Measurements from ENCODE around the gene SERPINA4.

SERPINA4 gene

DNA sequence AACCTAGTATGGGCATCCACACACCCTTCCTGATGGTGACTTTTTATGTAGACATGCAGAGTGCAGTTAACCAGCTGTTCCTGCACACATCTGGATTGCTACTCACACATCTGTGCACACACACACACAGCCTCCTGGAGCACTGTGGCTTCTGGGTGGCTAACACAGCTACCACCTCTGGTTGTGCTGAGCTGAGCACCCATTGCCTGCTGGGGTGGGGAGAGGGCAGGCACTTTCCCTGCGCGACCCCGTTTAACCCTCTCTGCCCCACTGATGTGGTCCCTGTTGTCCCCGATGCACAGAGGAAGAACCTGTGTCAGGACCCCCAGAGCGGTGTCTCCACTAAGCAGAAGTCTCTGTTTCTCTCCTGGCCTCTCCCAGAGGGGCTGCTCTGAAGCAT is 36.5 kb downstream of the SERPINA4 start:
- no peak for TF ChIP-seq POLR2AphosphoS5 (IDR thresholded peaks at IDR 0.05; ENCODE audit: low read depth, low read length)
- TF ChIP-seq SIN3A (IDR thresholded peaks at IDR 0.05; ENCODE audit: borderline replicate concordance, insufficient read depth, low read length), result no peak
- no peak for TF ChIP-seq TAF1 (IDR thresholded peaks at IDR 0.05; ENCODE audit: borderline replicate concordance, insufficient read depth, low read length)
- TF ChIP-seq, protein P1, sequence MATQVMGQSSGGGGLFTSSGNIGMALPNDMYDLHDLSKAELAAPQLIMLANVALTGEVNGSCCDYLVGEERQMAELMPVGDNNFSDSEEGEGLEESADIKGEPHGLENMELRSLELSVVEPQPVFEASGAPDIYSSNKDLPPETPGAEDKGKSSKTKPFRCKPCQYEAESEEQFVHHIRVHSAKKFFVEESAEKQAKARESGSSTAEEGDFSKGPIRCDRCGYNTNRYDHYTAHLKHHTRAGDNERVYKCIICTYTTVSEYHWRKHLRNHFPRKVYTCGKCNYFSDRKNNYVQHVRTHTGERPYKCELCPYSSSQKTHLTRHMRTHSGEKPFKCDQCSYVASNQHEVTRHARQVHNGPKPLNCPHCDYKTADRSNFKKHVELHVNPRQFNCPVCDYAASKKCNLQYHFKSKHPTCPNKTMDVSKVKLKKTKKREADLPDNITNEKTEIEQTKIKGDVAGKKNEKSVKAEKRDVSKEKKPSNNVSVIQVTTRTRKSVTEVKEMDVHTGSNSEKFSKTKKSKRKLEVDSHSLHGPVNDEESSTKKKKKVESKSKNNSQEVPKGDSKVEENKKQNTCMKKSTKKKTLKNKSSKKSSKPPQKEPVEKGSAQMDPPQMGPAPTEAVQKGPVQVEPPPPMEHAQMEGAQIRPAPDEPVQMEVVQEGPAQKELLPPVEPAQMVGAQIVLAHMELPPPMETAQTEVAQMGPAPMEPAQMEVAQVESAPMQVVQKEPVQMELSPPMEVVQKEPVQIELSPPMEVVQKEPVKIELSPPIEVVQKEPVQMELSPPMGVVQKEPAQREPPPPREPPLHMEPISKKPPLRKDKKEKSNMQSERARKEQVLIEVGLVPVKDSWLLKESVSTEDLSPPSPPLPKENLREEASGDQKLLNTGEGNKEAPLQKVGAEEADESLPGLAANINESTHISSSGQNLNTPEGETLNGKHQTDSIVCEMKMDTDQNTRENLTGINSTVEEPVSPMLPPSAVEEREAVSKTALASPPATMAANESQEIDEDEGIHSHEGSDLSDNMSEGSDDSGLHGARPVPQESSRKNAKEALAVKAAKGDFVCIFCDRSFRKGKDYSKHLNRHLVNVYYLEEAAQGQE (IDR thresholded peaks at IDR 0.05; ENCODE audit: insufficient read depth in 1 of 2, low read depth in 2 of 2, low read length in 2 of 2), result no peak
- TF ChIP-seq FOXP2 (optimal IDR thresholded peaks at IDR 0.05; ENCODE audit: borderline replicate concordance, extremely low read depth, extremely low read length, insufficient read depth), result no peak

DNA sequence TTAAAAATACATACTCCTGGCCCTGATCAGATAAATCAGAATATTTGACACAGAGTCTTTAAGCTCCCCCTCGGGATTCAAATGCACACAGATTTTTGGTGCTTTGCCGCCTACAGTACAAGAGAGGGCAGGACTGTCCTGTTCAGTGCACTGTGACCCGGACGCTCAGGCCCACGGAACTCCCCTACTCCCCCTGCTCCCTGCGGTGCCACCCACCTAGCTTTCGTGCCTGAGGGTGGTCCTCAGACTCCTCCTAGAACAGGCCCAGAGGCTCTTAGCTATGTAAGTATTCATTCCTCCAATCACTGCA is 37.2 kb downstream of the SERPINA4 start:
- TF ChIP-seq POLR2AphosphoS5 (IDR thresholded peaks at IDR 0.05; ENCODE audit: low read depth, low read length) (no peak), FOXP2 (optimal IDR thresholded peaks at IDR 0.05; ENCODE audit: borderline replicate concordance, extremely low read depth, extremely low read length, insufficient read depth) (no peak), TAF1 (IDR thresholded peaks at IDR 0.05; ENCODE audit: borderline replicate concordance, insufficient read depth, low read length) (no peak), SIN3A (IDR thresholded peaks at IDR 0.05; ENCODE audit: borderline replicate concordance, insufficient read depth, low read length) (no peak)
- TF ChIP-seq, protein P1 (IDR thresholded peaks at IDR 0.05; ENCODE audit: insufficient read depth in 1 of 2, low read depth in 2 of 2, low read length in 2 of 2), result no peak

DNA sequence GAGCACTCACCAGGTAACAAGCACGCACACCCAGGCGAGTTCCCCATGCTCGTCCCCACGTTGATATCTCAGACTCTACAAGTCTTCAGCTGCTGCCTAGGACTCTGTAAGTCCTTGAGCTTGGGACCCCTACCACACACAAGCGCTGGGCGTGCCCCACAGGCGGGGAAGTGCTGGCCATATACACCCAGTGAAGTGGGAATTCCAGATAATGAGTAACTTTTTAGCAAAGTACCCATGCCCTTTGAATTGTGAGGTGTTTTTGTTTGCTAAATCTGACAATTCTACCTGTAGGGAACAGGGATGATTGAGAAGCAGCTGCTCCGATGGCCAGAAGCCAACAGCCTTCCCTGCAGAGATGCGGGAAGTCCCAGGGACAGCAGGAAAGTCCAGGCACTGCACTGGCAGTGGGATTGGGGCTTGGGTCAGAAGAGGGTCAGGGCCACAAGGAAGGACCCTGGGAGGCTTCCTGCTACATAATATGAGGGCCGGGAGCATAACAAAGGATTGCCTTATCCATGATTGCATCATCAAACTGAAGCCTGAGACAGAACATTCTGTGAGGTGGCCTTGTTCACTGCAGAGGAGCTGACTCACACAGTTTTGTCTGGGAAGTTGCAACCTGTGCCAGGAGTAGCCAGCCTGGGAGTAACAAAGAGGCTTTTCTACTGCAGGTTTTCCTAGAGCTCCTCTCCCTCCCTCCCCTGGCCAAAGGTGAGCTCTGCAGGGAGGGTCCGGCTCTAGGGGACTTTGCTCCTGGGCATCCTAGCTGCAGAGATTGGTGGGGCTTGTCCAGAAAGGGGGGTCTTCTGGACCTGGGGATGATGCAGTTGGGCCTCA is 37.8 kb downstream of the SERPINA4 start:
- no peak for TF ChIP-seq FOXP2 (optimal IDR thresholded peaks at IDR 0.05; ENCODE audit: borderline replicate concordance, extremely low read depth, extremely low read length, insufficient read depth)
- TF ChIP-seq POLR2AphosphoS5 (IDR thresholded peaks at IDR 0.05; ENCODE audit: low read depth, low read length), result no peak
- no peak for TF ChIP-seq TAF1 (IDR thresholded peaks at IDR 0.05; ENCODE audit: borderline replicate concordance, insufficient read depth, low read length)
- TF ChIP-seq SIN3A (IDR thresholded peaks at IDR 0.05; ENCODE audit: borderline replicate concordance, insufficient read depth, low read length), result no peak
- TF ChIP-seq, protein P1 (IDR thresholded peaks at IDR 0.05; ENCODE audit: insufficient read depth in 1 of 2, low read depth in 2 of 2, low read length in 2 of 2), result no peak

DNA sequence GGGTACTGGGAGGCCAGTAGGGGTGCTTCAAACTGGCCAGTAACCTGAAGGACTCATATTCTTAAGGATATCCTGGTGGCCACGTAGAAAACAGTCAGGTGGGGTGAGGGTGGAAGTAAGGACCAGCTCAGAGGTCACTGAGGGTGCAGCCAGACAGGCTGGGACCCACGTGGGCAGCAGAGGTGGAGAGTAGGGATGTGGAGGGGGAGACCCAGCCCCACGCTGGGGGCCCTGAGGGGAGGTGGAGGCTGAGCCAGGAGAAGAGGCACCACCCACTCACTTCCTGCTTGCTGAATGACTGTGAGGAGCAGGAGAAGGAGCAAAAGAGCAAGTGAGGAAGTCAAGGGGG is 38.4 kb downstream of the SERPINA4 start:
- no peak for TF ChIP-seq TAF1 (IDR thresholded peaks at IDR 0.05; ENCODE audit: borderline replicate concordance, insufficient read depth, low read length)
- no peak for TF ChIP-seq SIN3A (IDR thresholded peaks at IDR 0.05; ENCODE audit: borderline replicate concordance, insufficient read depth, low read length)
- TF ChIP-seq, protein P1 (IDR thresholded peaks at IDR 0.05; ENCODE audit: insufficient read depth in 1 of 2, low read depth in 2 of 2, low read length in 2 of 2), result no peak
- no peak for TF ChIP-seq FOXP2 (optimal IDR thresholded peaks at IDR 0.05; ENCODE audit: borderline replicate concordance, extremely low read depth, extremely low read length, insufficient read depth)
- no peak for TF ChIP-seq POLR2AphosphoS5 (IDR thresholded peaks at IDR 0.05; ENCODE audit: low read depth, low read length)

Data from PFSK-1 (cell line).